Peyer's patch (tissue), 4 donors: ENCODE results near the gene ZNF576.

Experiments
- POLR2A ChIP-seq, 2 donors: fragments of 450-650 bp; IDR thresholded peaks; one replicate each; pipeline ENCODE4 v1.5.1; 2017; ENCODE audit warnings: antibody characterized with exemption in 2 of 2, mild to moderate bottlenecking in 2 of 2, moderate library complexity in 2 of 2
- TF ChIP-seq, protein P1 (sequence below), 6 experiments: fragments of 450-650 bp in 4 of 6; fragments of 200-600 bp in 2 of 6; sonication (generic) in 1 of 6; IDR thresholded peaks; one replicate each; pipeline ENCODE4 v1.5.1; 2017 to 2019; ENCODE audit warnings: antibody characterized with exemption in 6 of 6, mild to moderate bottlenecking in 3 of 6, moderate library complexity in 1 of 6

DNA sequence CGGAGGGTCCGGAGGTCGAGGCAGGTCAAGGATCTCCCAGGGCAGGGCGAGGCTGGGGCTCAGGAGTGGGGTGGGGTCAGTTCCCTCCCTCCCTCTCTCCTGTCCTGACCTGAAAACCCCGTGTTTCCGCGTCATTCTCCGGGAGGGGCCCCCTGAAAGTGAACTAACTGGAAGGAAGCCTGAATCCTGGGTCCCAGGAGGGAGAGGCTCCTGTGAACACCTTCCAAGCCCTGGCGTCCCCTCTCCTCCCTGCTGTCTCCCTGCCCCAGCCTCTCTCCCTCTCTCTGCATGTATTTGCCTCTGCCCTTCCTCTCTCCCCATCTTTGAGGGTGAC, 44.0 kb downstream of the ZNF576 start:
- TF ChIP-seq, protein P1, sequence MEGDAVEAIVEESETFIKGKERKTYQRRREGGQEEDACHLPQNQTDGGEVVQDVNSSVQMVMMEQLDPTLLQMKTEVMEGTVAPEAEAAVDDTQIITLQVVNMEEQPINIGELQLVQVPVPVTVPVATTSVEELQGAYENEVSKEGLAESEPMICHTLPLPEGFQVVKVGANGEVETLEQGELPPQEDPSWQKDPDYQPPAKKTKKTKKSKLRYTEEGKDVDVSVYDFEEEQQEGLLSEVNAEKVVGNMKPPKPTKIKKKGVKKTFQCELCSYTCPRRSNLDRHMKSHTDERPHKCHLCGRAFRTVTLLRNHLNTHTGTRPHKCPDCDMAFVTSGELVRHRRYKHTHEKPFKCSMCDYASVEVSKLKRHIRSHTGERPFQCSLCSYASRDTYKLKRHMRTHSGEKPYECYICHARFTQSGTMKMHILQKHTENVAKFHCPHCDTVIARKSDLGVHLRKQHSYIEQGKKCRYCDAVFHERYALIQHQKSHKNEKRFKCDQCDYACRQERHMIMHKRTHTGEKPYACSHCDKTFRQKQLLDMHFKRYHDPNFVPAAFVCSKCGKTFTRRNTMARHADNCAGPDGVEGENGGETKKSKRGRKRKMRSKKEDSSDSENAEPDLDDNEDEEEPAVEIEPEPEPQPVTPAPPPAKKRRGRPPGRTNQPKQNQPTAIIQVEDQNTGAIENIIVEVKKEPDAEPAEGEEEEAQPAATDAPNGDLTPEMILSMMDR (IDR thresholded peaks at IDR 0.05), result no peak
- no peak for TF ChIP-seq POLR2A (IDR thresholded peaks at IDR 0.05)
